Coronary artery (tissue), 2 donors: ENCODE data around the gene SULT1E1.

Source experiments
- DNase-seq: peaks from one replicate; pipeline ENCODE4 v3.0.0-alpha.2; 2017; ENCODE audit warnings: low spot score
- H3K27ac ChIP-seq, 2 donors: fragments of 200-600 bp; sonication (generic); one replicate each; pipeline ENCODE4 v1.5.1; 2016 to 2019
- H3K4me3 ChIP-seq: fragments of 200-600 bp; sonication (generic); 2 replicates; pipeline ENCODE4 v1.5.1; 2016; ENCODE audit warnings: mild to moderate bottlenecking, moderate library complexity
- TF ChIP-seq, protein P1 (sequence below): fragments of 200-600 bp; sonication (generic); IDR thresholded peaks from one replicate; pipeline ENCODE4 v1.5.1; 2019; ENCODE audit warnings: antibody characterized with exemption

Gene SULT1E1, protein sequence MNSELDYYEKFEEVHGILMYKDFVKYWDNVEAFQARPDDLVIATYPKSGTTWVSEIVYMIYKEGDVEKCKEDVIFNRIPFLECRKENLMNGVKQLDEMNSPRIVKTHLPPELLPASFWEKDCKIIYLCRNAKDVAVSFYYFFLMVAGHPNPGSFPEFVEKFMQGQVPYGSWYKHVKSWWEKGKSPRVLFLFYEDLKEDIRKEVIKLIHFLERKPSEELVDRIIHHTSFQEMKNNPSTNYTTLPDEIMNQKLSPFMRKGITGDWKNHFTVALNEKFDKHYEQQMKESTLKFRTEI

DNA sequence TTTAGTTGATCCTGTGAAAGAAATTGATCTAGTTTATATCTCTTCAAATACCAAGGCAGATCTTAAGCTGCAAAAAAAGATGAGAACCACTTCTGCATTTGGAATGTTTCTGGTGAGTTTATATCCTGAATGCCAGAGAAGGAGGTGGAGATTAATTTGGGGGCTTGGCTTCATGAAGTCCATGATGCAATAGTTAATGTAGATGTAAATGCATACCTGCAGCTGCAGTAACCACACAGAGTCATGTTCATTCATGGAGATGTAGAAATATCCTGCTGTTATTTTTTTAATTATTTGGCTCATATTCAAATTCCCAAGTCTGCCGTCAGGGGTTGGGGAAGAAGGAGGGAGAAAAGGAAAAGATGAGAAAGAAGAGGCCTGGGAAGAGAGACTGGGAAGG is at the start of gene SULT1E1:
Gene SULT1E1 (minus strand): TSS at position 94 of the 400 bp plus-strand sequence. CDS start 2,501 bp downstream, outside the sequence.
- H3K4me3 ChIP-seq: no peak within 1 kb of the TSS
- TF ChIP-seq, protein P1, sequence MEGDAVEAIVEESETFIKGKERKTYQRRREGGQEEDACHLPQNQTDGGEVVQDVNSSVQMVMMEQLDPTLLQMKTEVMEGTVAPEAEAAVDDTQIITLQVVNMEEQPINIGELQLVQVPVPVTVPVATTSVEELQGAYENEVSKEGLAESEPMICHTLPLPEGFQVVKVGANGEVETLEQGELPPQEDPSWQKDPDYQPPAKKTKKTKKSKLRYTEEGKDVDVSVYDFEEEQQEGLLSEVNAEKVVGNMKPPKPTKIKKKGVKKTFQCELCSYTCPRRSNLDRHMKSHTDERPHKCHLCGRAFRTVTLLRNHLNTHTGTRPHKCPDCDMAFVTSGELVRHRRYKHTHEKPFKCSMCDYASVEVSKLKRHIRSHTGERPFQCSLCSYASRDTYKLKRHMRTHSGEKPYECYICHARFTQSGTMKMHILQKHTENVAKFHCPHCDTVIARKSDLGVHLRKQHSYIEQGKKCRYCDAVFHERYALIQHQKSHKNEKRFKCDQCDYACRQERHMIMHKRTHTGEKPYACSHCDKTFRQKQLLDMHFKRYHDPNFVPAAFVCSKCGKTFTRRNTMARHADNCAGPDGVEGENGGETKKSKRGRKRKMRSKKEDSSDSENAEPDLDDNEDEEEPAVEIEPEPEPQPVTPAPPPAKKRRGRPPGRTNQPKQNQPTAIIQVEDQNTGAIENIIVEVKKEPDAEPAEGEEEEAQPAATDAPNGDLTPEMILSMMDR: no peak

DNA sequence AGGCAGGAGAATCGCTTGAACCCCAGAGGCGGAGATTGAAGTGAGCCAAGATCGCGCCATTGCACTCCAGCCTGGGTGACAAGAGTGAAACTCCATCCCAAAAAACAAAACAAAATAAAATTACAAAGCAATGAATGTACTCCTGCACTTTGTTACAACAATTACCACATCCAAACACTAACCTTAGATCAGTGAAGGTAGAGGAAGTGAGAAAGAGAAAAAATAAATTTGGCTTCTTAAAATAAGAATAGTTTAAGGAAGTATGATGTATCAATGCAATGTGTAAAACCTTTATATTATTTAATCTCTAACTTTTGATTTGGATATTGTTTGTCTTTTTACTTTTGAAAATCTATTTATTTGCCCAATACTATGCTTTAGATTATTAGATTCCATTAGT is 49.2 kb upstream of the SULT1E1 start:
- TF ChIP-seq, protein P1: no peak
- Histone ChIP-seq H3K27ac (no peak overlapping the region), H3K4me3 (no peak overlapping the region)
- DNase-seq: no peak

More for the DNA sequence above, at the start of gene SULT1E1:
- DNase-seq: no peak
- no peak within 1 kb of the TSS for H3K27ac ChIP-seq

DNA sequence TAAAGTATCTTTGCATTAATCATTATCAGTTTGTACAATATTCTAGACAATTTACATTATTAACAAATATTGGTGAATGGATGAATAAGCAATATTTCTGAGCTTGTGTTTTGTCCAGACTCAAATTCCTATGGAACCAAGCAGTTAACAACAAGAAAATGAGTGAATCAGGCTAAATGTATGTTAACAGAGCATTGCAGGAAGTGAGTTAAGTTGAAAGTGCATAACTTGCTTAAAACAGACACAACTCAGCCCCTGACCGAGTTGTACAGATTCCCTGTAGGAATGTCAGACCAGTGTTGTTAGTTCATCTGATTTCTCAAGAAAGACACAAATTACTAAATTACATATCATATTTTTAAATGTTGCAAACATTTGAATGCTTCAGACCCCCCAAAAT is 47.2 kb upstream of the SULT1E1 start:
- Histone ChIP-seq H3K4me3 (no peak overlapping the region), H3K27ac (no peak overlapping the region)
- no peak for DNase-seq
- TF ChIP-seq, protein P1: no peak

DNA sequence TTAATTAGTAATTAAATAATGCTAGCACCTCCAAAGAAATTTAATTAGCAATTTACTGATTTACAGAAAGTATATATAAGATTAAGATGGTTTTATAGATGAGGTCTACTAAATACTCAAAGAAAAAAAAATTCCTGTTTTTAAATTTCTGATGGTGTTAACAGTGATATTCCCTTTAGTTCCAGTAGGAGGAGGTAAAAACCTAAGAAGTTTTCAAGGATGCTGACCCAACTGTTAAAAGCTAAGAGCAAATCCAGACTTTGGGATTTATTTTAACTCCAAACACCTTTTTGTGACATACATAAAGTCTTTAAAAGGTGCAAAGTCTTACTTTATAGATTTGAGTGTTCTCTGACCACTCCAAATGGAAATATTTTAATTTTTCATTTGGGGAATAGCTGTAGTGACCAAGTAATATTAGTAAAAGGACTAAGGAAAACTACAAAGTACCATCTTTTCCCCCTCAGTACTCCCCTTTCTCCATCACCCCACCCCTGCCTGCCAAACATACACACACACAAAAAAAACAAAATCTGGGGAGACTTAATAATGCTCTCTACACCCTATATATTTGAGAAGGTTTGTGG is 36.7 kb upstream of the SULT1E1 start:
- TF ChIP-seq, protein P1: no peak
- no peak for DNase-seq
- H3K27ac ChIP-seq: no peak overlapping the region
- no peak overlapping the region for H3K4me3 ChIP-seq

DNA sequence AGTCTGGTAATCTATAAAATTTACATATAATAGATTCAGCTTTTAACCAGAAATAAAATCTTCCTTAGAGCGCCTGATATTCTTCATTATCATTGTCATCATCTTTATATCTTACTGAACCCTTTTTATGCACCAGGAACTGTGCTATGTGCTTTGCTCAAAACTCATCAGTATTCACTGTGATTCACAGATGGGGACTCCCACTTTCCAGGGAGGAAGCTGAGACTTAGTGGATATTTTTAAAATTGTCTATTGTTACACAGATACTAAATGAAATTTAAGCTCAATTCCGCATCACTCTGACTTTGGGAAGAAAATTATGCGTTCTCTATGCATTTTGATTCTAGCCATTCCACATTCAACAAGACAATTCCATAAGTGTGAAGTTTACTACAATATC is 34.8 kb upstream of the SULT1E1 start:
- DNase-seq: no peak
- no peak overlapping the region for H3K27ac ChIP-seq
- H3K4me3 ChIP-seq: no peak overlapping the region
- TF ChIP-seq, protein P1: no peak

DNA sequence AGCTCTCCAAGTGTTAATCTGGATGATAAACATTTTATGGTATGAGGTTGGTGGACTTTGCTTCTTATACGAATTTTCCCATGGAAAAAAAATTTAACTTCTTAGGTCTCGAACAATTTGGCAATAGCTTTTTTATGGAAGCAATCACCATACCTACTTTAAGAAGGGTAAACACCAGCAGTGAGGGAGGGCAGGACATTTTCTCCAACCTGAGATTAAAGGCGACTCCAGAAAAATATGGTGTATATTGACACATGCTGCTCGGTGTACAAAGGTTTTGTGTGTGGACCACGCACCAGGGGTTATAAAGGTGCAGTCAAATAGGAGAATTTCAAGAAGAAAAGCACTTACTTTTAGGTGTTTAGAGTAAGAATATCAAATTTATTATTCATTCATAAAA is 34.2 kb upstream of the SULT1E1 start:
- TF ChIP-seq, protein P1: no peak
- H3K27ac ChIP-seq: no peak overlapping the region
- no peak overlapping the region for H3K4me3 ChIP-seq
- DNase-seq: no peak

DNA sequence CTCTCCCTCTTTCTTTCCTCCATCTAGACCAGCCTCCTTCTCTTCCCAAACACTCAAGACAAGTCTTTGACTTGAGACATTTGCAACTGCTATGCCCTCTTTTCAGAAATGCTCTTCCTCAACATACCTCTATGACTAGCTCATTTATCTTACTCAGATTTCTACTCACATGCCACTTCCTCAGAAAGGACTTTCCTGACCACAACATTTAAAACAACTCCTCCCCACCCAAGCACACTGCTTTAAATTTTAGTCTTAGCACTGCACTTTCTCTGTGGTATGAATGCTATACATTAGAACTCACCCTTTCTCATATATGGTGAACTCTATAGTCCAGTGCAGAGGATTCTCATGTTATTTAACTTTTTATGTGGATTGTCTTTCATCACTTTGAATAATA is 28.4 kb upstream of the SULT1E1 start:
- H3K4me3 ChIP-seq: no peak overlapping the region
- DNase-seq: no peak
- TF ChIP-seq, protein P1: no peak
- H3K27ac ChIP-seq: no peak overlapping the region
